Stimulated activated CD4-positive, alpha-beta T cell treated with anti-CD3 and anti-CD28 coated beads, TNF-alpha, amount 100 ng/mL, for 1 hour (primary cell): ENCODE measurements around the gene ZNF789.

ENCODE experiments used
- DNase-seq, 3 donors: peaks; one replicate each; pipeline ENCODE4 v3.0.0-alpha.2; 2020; ENCODE audit warnings: low read depth in 3 of 3, low spot score in 1 of 3

The ZNF789 gene

GRCh38 chr7:99504281-99504602 is 31.6 kb downstream of the ZNF789 start:
- no peak for DNase-seq

GRCh38 chr7:99504603-99505323 is 32.1 kb downstream of the ZNF789 start, which contains the start of gene ZKSCAN5:
ZKSCAN5 (plus strand) TSS chr7:99504662; CDS start chr7:99506045, 1,383 bp downstream.
- DNase-seq: peak; percentile 89 to 97 (median 92)

GRCh38 chr7:99505324-99505662 is 32.6 kb downstream of the ZNF789 start:
- no peak for DNase-seq

- no peak for DNase-seq
Measured at GRCh38 chr7:99514050-99514449, 41.4 kb downstream of the ZNF789 start.

GRCh38 chr7:99521399-99521798 is 48.7 kb downstream of the ZNF789 start:
- DNase-seq: no peak

GRCh38 chr7:99525713-99526440 is 53.2 kb downstream of the ZNF789 start:
- no peak for DNase-seq

GRCh38 chr7:99531354-99531765 is 58.7 kb downstream of the ZNF789 start:
- no peak for DNase-seq

- DNase-seq: no peak
Measured at GRCh38 chr7:99535667-99536066, 63.0 kb downstream of the ZNF789 start.
